Glutamatergic neuron (in vitro differentiated cells): ENCODE results near the gene CENPM. TPM values are rescaled to one million over a fixed set of nuclear protein-coding genes. Genes with fewer than 3 reads are reported as not detected.

Source experiments
- DNase-seq: peaks from one replicate; pipeline ENCODE4 v3.0.0; 2022
- H3K27ac Mint-ChIP-seq: one replicate; pipeline ENCODE4 v1.8.0; 2020; ENCODE audit warnings: mild to moderate bottlenecking, mixed read lengths, inconsistent platforms; ENCODE audit not compliant: unreplicated experiment
- H3K27me3 Mint-ChIP-seq: one replicate; pipeline ENCODE4 v1.8.0; 2020; ENCODE audit warnings: mild to moderate bottlenecking, moderate library complexity, mixed read lengths, inconsistent platforms; ENCODE audit not compliant: unreplicated experiment
- H3K36me3 Mint-ChIP-seq: one replicate; pipeline ENCODE4 v1.8.0; 2020; ENCODE audit warnings: mild to moderate bottlenecking, mixed read lengths, inconsistent platforms; ENCODE audit not compliant: unreplicated experiment
- H3K4me1 Mint-ChIP-seq: one replicate; pipeline ENCODE4 v1.8.0; 2020; ENCODE audit warnings: mild to moderate bottlenecking, low read depth, mixed read lengths, inconsistent platforms; ENCODE audit not compliant: unreplicated experiment
- H3K4me3 Mint-ChIP-seq: one replicate; pipeline ENCODE4 v1.8.0; 2020; ENCODE audit warnings: mild to moderate bottlenecking, mixed read lengths, inconsistent platforms; ENCODE audit not compliant: unreplicated experiment
- H3K9me3 Mint-ChIP-seq: one replicate; pipeline ENCODE4 v1.8.0; 2020; ENCODE audit warnings: mild to moderate bottlenecking, moderate library complexity, mixed read lengths, inconsistent platforms; ENCODE audit not compliant: unreplicated experiment
- total RNA-seq: library from RNA; stranded (reverse); fragmentation: NEBNext Ultra II Directional; extraction: Animal tissue kit (Norgen Biotek cat#: 25700); gene quantifications from one replicate; pipeline ENCODE4 v1.2.1, GENCODE V29; 2021; ENCODE audit not compliant: unreplicated experiment
- TF ChIP-seq, protein P1 (sequence below): fragments of 200-600 bp; sonication (generic); IDR thresholded peaks from one replicate; pipeline ENCODE4 v1.5.0; 2021; ENCODE audit not compliant: partially characterized antibody, unreplicated experiment

The CENPM gene
- total RNA-seq, 1 donor from 2014 or later, result 3.4 TPM

DNA sequence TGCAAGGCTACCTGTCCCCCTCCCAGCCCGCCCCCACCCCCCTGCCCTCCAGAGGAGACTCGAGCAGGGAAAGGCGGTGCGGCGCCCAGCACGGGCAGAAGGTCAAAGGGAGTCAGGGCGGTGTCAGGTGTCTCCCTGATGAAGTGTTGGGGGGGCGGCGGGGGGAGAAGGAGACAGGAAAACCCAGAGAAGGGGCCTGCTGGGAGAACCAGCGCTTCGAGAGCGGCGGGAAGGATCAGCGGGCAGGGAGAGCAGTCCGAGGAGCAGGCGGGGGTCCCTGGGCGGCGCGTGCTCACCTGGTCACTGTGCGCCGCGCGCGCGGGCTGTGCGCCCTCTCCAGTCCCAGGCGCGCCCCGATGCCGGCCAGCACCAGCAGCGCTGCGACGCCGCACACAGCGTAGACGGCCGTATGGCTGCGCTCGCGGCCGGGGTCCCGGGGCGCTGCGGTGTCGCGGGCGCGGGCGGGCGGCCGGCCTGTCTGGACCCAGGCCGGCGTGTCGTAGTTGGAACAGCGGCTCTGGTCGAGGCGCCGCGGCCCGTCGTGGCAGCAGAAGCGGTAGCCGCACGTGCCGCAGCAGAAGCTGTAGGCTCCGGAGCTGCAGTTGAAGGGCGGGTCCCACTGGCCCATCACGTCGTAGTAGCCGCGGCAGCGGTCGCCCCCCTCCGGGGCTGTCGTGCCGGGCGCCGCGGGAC is 33.0 kb downstream of the CENPM start:
- DNase-seq, result peak; percentile 41

DNA sequence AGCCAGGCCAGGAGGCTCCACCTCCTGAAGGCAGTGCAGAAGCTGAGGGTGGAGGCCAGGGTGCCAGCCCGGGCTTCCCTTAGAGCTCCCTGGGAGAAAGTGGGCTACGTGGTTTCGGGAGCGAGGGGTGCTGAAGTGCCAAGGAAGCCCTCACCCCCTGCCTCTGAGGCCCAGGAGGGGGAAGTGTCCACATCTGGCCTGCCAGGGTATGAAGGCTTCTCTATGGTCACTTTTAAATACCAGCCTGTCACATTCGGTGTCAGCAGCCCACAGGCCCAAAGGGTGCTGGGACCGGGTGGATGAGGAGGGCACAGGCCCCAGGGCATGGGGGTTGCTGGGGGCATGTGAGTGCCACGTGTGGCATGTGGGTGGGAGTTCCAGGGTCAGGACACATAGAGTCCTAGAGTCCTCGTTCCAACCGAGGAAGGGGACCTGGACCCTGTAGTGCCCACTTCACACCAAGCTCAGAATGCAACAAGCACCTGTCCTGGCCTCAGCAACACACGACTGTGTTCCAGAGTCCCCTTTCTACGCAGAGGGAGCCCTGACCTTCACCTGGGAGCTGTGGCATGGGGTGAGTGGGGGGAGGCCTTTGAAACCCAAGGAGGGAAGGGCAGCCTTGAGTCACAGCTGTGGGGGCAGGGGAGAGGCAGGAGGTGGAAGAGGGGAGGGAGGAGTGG is 33.8 kb downstream of the CENPM start:
- H3K27me3 Mint-ChIP-seq, result peaks cover 38% of the 10 kb centered on the region
- no peak for DNase-seq
- H3K4me3 Mint-ChIP-seq, result no peak overlapping the region
- no peaks in the 10 kb centered on the region for H3K36me3 Mint-ChIP-seq
- H3K27ac Mint-ChIP-seq, result no peak overlapping the region
- TF ChIP-seq, protein P1, sequence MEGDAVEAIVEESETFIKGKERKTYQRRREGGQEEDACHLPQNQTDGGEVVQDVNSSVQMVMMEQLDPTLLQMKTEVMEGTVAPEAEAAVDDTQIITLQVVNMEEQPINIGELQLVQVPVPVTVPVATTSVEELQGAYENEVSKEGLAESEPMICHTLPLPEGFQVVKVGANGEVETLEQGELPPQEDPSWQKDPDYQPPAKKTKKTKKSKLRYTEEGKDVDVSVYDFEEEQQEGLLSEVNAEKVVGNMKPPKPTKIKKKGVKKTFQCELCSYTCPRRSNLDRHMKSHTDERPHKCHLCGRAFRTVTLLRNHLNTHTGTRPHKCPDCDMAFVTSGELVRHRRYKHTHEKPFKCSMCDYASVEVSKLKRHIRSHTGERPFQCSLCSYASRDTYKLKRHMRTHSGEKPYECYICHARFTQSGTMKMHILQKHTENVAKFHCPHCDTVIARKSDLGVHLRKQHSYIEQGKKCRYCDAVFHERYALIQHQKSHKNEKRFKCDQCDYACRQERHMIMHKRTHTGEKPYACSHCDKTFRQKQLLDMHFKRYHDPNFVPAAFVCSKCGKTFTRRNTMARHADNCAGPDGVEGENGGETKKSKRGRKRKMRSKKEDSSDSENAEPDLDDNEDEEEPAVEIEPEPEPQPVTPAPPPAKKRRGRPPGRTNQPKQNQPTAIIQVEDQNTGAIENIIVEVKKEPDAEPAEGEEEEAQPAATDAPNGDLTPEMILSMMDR, result no peak
- H3K4me1 Mint-ChIP-seq, result peaks cover 8% of the 10 kb centered on the region
- peaks cover 4% of the 10 kb centered on the region for H3K9me3 Mint-ChIP-seq

More for the DNA sequence above, 33.0 kb downstream of the CENPM start:
- Mint-ChIP-seq H3K27ac (no peak overlapping the region), H3K36me3 (no peaks in the 10 kb centered on the region), H3K27me3 (peaks cover 36% of the 10 kb centered on the region), H3K9me3 (peaks cover 5% of the 10 kb centered on the region), H3K4me1 (peaks cover 4% of the 10 kb centered on the region), H3K4me3 (no peak overlapping the region)
- TF ChIP-seq, protein P1, result no peak

DNA sequence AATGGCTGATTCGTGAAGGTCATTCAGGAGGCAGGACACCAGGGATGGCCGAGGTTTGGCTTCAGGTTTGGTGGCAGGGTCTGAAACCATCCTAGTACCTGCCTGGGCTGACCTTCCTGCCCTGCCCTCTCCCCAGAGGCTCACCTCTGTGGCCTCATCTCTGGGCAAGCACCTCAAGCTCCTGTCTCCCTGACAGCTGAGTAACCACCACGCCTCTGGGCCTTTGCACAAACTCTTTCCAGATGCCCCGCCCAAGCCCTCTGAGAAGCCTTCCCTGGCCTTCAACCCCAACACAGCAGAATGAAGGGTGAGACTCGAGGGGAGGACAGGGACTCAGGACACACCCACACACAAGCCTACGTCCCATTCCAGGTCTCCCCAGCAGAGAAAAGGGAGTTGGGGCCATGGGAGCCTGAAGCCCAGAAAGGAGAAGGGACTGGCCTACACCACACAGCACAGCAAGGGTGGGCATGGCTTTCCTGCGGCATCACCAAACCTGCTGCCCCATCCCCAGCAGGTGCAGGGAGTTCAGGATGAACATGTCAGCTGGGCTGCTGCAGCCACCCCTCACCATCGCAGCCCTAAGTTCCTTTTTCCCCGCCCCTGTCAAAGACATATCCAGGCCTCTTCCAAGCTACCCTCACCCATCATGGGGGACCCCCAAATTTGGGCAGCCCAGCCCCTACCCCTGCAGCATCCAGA is 34.5 kb downstream of the CENPM start:
- peaks cover 8% of the 10 kb centered on the region for H3K4me1 Mint-ChIP-seq
- no peak overlapping the region for H3K27ac Mint-ChIP-seq
- peaks cover 37% of the 10 kb centered on the region for H3K27me3 Mint-ChIP-seq
- no peaks in the 10 kb centered on the region for H3K36me3 Mint-ChIP-seq
- H3K9me3 Mint-ChIP-seq, result peaks cover 5% of the 10 kb centered on the region
- DNase-seq, result no peak
- TF ChIP-seq, protein P1, result no peak
- H3K4me3 Mint-ChIP-seq, result no peak overlapping the region

DNA sequence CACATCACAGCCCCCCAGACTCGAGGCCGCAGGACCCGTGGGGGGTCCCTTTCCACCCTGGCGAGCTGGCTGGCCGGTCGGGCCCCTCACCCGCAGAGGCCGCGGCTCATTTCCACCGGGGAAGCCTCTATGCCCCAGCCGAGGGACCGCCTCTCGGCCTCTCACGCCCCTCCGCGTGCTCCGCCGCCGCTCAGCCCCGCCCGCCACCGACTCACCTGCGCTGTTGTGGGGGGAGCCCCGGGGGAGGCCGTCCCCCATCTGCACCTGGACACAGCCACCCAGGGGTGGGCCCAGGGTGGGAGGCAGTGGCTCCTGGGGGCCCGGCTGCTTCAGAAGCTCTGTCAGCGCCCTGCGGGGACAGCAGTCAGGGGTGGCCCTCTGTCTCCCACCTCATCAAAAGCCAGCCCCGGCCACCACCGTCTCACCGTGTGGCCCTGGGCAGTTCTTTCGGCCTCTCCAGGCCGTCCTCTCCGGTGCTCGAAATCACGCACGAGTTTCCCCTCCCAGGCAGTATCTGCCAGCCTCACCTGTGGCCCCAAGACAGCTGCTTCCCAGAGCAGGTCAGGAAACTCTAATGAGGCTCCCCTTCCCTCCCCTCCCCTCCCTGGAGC is 35.8 kb downstream of the CENPM start:
- TF ChIP-seq, protein P1, result no peak
- DNase-seq, result no peak
- peak overlapping the region; percentile 21 for H3K4me3 Mint-ChIP-seq
- H3K27me3 Mint-ChIP-seq, result peaks cover 30% of the 10 kb centered on the region
- peaks cover 8% of the 10 kb centered on the region for H3K9me3 Mint-ChIP-seq
- H3K36me3 Mint-ChIP-seq, result no peaks in the 10 kb centered on the region
- H3K27ac Mint-ChIP-seq, result no peak overlapping the region
- H3K4me1 Mint-ChIP-seq, result peaks cover 8% of the 10 kb centered on the region
